H1 (cell line): ENCODE data around the gene FGGY. TPM values are rescaled to one million over a fixed set of nuclear protein-coding genes. Genes with fewer than 3 reads are reported as not detected.

Experiments used
- CHD7 ChIP-seq: fragments of 300-600 bp; sonication (generic); IDR thresholded peaks from 2 replicates; pipeline ENCODE4 v1.7.1; 2012; ENCODE audit warnings: low read length, moderate library complexity, mild to moderate bottlenecking, inconsistent platforms; ENCODE audit not compliant: insufficient replicate concordance
- CREB1 ChIP-seq: IDR thresholded peaks from 2 replicates; pipeline ENCODE4 v1.6.1; 2012; ENCODE audit warnings: inconsistent platforms
- JUN ChIP-seq: IDR thresholded peaks from 2 replicates; pipeline ENCODE4 v1.6.1; 2011; ENCODE audit warnings: low read depth, mild to moderate bottlenecking, improper control_type of control experiment, low read length
- KDM1A ChIP-seq: fragments of 200-600, 300-600 bp; sonication (generic); IDR thresholded peaks from 2 replicates; pipeline ENCODE4 v1.7.1; 2016; ENCODE audit warnings: mild to moderate bottlenecking, low read length, borderline replicate concordance
- KDM4A ChIP-seq: IDR thresholded peaks from one replicate; pipeline ENCODE4 v1.7.1; 2012; ENCODE audit warnings: low read depth, mild to moderate bottlenecking, moderate library complexity, low read length, inconsistent platforms; ENCODE audit not compliant: severe bottlenecking
- polyA plus RNA-seq, 7 experiments: library from polyadenylated mRNA; depleted of rRNA in 3 of 7; stranded (reverse) in 5 of 7; unstranded in 2 of 7; fragments of >200 nt in 5 of 7; fragments of 200-250 nt in 2 of 7; gene quantifications; 1 replicate in 5 of 7; 2 replicates in 1 of 7; 4 replicates in 1 of 7; pipeline versions ENCODE4 v1.2.1 to v1.2.3, GENCODE V29; 2011 to 2013; ENCODE audit warnings: missing spikeins in 2 of 7, mixed read lengths in 2 of 7
- total RNA-seq: library from RNA; stranded (reverse); fragmentation: NEBNext Ultra II Directional; extraction: Animal tissue kit (Norgen Biotek cat#: 25700); gene quantifications from 2 replicates; pipeline ENCODE4 v1.2.1, GENCODE V29; 2021

The FGGY gene
- total and polyA plus RNA-seq, 2 of the 8 experiments (the other 6 are each of a cell fraction or from before 2014, with no cell fraction given), result 10.3 to 12.5 TPM

GRCh38 chr1:59288046-59288445 is 8.8 kb upstream of the FGGY start (continued):
- no peak for TF ChIP-seq CHD7
- no peak for TF ChIP-seq JUN
- TF ChIP-seq KDM1A, result no peak
- TF ChIP-seq CREB1, result no peak
- TF ChIP-seq KDM4A, result no peak
